Endothelial cell of umbilical vein (primary cell): Measurements from ENCODE around the gene ULBP3. TPM values are rescaled to one million over a fixed set of nuclear protein-coding genes. Genes with fewer than 3 reads are reported as not detected.

Source experiments
- BruUV-seq: library from RNA; stranded (reverse); fragments of 400-500 nt; replicated peaks from 2 replicates; lab custom pipeline; 2021; lab: Mats Ljungman, UMichigan
- CTCF ChIA-PET: fragments of 300-600, 350-600 bp; sonication (Branson Sonifier 250); formaldehyde crosslinking; loops from one replicate; lab custom pipeline; 2021; ENCODE audit warnings: antibody characterized with exemption, inconsistent platforms; lab: Charles Lee
- POLR2A ChIA-PET: fragments of 300-600, 350-600 bp; sonication (Branson Sonifier 250); formaldehyde crosslinking; loops from one replicate; lab custom pipeline; 2021; ENCODE audit warnings: antibody characterized with exemption, inconsistent platforms; lab: Charles Lee
- DNase-seq: peaks from one replicate; pipeline ENCODE4 v3.0.0-alpha.2; 2011; ENCODE audit warnings: low read depth, low spot score
- FAIRE-seq: peaks from 2 replicates; lab custom pipeline; 2011; peaks lifted over from hg19 to GRCh38; lab: Jason Lieb, UNC
- H2AFZ ChIP-seq: 2 replicates; pipeline ENCODE4 v1.6.0; 2012; ENCODE audit warnings: low read depth, low read length, control low read depth, inconsistent platforms
- H3K27ac ChIP-seq: 2 replicates; pipeline ENCODE4 v1.5.1; 2011; ENCODE audit warnings: low read depth, mild to moderate bottlenecking, control low read depth, low read length, moderate library complexity; ENCODE audit not compliant: insufficient read depth
- H3K27me3 ChIP-seq, 2 experiments: 2 replicates each; pipeline versions ENCODE4 v1.6.0 to v1.6.1; 2011; ENCODE audit warnings: low read length in 2 of 2, mixed read lengths in 1 of 2; ENCODE audit not compliant: control insufficient read depth in 2 of 2, insufficient read depth in 2 of 2
- H3K36me3 ChIP-seq, 2 experiments: 2 replicates in 1 of 2; 3 replicates in 1 of 2; pipeline ENCODE4 v1.5.1; 2011; ENCODE audit warnings: low read length in 2 of 2, mild to moderate bottlenecking in 1 of 2, moderate library complexity in 1 of 2; ENCODE audit not compliant: control insufficient read depth in 2 of 2, insufficient read depth in 2 of 2; ENCODE audit errors: extremely low read depth in 1 of 2
- H3K4me1 ChIP-seq: 3 replicates; pipeline ENCODE4 v1.5.1; 2011; ENCODE audit warnings: mild to moderate bottlenecking, low read length; ENCODE audit not compliant: control insufficient read depth, insufficient read depth; ENCODE audit errors: extremely low read depth
- H3K4me2 ChIP-seq: 2 replicates; pipeline ENCODE4 v1.6.1; 2011; ENCODE audit warnings: low read length, control low read depth, mixed read lengths; ENCODE audit not compliant: insufficient read depth
- H3K4me3 ChIP-seq, 3 experiments: fragments of 200-600 bp in 1 of 3; sonication (generic), shearing (Covaris generic) in 1 of 3; replicated peaks in 1 of 3; 2 replicates each; pipeline ENCODE4 v1.5.1; 2011 to 2016; ENCODE audit warnings: control low read depth in 3 of 3, low read length in 3 of 3, mild to moderate bottlenecking in 2 of 3, inconsistent platforms in 1 of 3, low read depth in 1 of 3, moderate library complexity in 1 of 3; ENCODE audit not compliant: insufficient read depth in 1 of 3
- H3K79me2 ChIP-seq: 2 replicates; pipeline ENCODE4 v1.6.0; 2012; ENCODE audit warnings: low read length, inconsistent platforms; ENCODE audit not compliant: control insufficient read depth, insufficient read depth
- H3K9ac ChIP-seq: replicated peaks from 2 replicates; pipeline ENCODE3; 2011; ENCODE audit warnings: low read length, control low read depth; ENCODE audit not compliant: insufficient read depth; ENCODE audit errors: extremely low read depth
- H3K9me1 ChIP-seq: replicated peaks from 3 replicates; pipeline ENCODE4 v1.6.0; 2011; ENCODE audit warnings: mild to moderate bottlenecking, low read length; ENCODE audit not compliant: control insufficient read depth, insufficient read depth; ENCODE audit errors: extremely low read depth
- H3K9me3 ChIP-seq: replicated peaks from 2 replicates; pipeline ENCODE4 v1.5.1; 2012; ENCODE audit warnings: low read length, inconsistent platforms; ENCODE audit not compliant: control insufficient read depth, insufficient read depth
- H4K20me1 ChIP-seq: replicated peaks from 2 replicates; pipeline ENCODE3; 2011; ENCODE audit warnings: mild to moderate bottlenecking, low read length; ENCODE audit not compliant: control insufficient read depth, insufficient read depth; ENCODE audit errors: extremely low read depth
- EZH2 ChIP-seq: IDR thresholded peaks from 2 replicates; pipeline ENCODE4 v1.6.1; 2012; ENCODE audit warnings: borderline replicate concordance, low read depth, mild to moderate bottlenecking, moderate library complexity, low read length, inconsistent platforms; ENCODE audit not compliant: severe bottlenecking
- FOS ChIP-seq: IDR thresholded peaks from 2 replicates; pipeline ENCODE4 v1.6.1; 2011; ENCODE audit warnings: mild to moderate bottlenecking, low read length, moderate library complexity, borderline replicate concordance; ENCODE audit not compliant: insufficient read depth
- GATA2 ChIP-seq: IDR thresholded peaks from 2 replicates; pipeline ENCODE4 v1.7.0; 2011; ENCODE audit warnings: low read depth, mild to moderate bottlenecking, moderate library complexity, mixed read lengths, low read length; ENCODE audit not compliant: insufficient read length, insufficient read depth
- JUN ChIP-seq: IDR thresholded peaks from 2 replicates; pipeline ENCODE4 v1.6.1; 2011; ENCODE audit warnings: borderline replicate concordance, low read depth; ENCODE audit not compliant: insufficient read length, insufficient read depth
- MYC ChIP-seq: IDR thresholded peaks from one replicate; pipeline ENCODE4 v1.6.1; 2011; ENCODE audit warnings: mild to moderate bottlenecking, low read depth, low read length
- POLR2A ChIP-seq: IDR thresholded peaks from 2 replicates; pipeline ENCODE4 v1.6.1; 2012; ENCODE audit warnings: low read depth, mild to moderate bottlenecking, control low read depth, low read length
- POLR2AphosphoS5 ChIP-seq: IDR thresholded peaks from 2 replicates; pipeline ENCODE4 v1.6.1; 2012; ENCODE audit warnings: low read depth, mild to moderate bottlenecking, control low read depth, low read length, moderate library complexity; ENCODE audit not compliant: insufficient read depth
- dilution Hi-C: fragments of 300-500 bp; cut with MboI; formaldehyde crosslinking; loops from one replicate; pipeline ENCODE4 v1.15.0; 2019; ENCODE audit warnings: low sequenced_read_pairs; ENCODE audit not compliant: extremely low pct_ligation_motif_present
- intact Hi-C: fragments of 100-400 bp; cut with micrococcal nuclease; formaldehyde crosslinking; loops from one replicate; pipeline ENCODE4 v1.10.0; 2022
- polyA plus RNA-seq, 4 experiments: library from polyadenylated mRNA; depleted of rRNA in 3 of 4; stranded (reverse) in 3 of 4; unstranded in 1 of 4; fragments of >200 nt; gene quantifications; 2 replicates each; pipeline versions ENCODE4 v1.2.1 to v1.2.3, GENCODE V29; 2011 to 2012; ENCODE audit warnings: missing spikeins in 1 of 4
- total RNA-seq: library from RNA; stranded (reverse); gene quantifications from 2 replicates; pipeline ENCODE4 v1.2.3, GENCODE V29; 2021
- TF ChIP-seq, protein P1 (sequence below): IDR thresholded peaks from 2 replicates; pipeline ENCODE4 v1.6.1; 2011; ENCODE audit not compliant: insufficient read depth, insufficient read length
- TF ChIP-seq, protein P2 (sequence below), 2 donors: IDR thresholded peaks; 1 replicate in 1 of 2; 2 replicates in 1 of 2; pipeline ENCODE4 v1.5.1; 2011; ENCODE audit warnings: low read length in 2 of 2, mild to moderate bottlenecking in 2 of 2, moderate library complexity in 2 of 2, control low read depth in 1 of 2, inconsistent platforms in 1 of 2, low read depth in 1 of 2; ENCODE audit not compliant: insufficient read depth in 1 of 2; ENCODE audit errors: extremely low read depth in 1 of 2

The ULBP3 gene
- total and polyA plus RNA-seq, 2 donors (not counting 3 experiments of a cell fraction or from before 2014, with no cell fraction given), result 7.1 to 12.8 TPM

DNA sequence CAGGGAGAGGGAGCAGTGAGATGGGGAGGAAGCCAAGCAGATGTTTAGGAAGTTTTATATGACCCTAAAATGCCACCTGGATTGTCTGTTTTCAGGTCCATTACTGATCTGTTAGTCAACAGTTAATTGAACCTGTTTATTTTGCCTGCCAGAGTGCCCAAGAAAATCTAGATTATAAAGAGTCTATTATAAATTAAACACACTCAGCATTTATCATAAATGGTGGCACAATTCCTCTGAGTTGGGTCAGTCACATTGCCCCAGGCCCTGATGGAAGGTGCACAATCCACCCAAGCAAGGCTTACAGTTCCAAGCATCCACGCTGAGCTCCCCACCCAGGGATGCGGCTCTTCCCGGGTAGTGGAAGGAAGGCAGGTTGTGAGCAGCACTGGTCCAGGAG lies 21.4 kb upstream of the ULBP3 start:
- POLR2A ChIA-PET, result no interaction called here
- intact Hi-C loops, result no loop called here
- no peak overlapping the region for H3K4me3 ChIP-seq
- FAIRE-seq, result no peak
- H3K36me3 ChIP-seq, result no peaks in the 10 kb centered on the region
- no peak overlapping the region for H3K27ac ChIP-seq
- H2AFZ ChIP-seq, result no peak overlapping the region
- H3K4me2 ChIP-seq, result no peak overlapping the region
- no peaks in the 10 kb centered on the region for H3K4me1 ChIP-seq
- H3K9me1 ChIP-seq, result no peaks in the 10 kb centered on the region
- no peak overlapping the region for H3K9ac ChIP-seq
- CTCF ChIA-PET, result interaction anchor here (4.7 kb wide), 1 partner anchor 10 kb away, joined by 43 read pairs; no protein-coding TSS in a partner anchor
- H4K20me1 ChIP-seq, result no peaks in the 10 kb centered on the region
- TF ChIP-seq MYC (no peak), EZH2 (no peak), GATA2 (no peak), JUN (no peak), POLR2A (no peak), FOS (no peak), POLR2AphosphoS5 (no peak)
- TF ChIP-seq, protein P1, sequence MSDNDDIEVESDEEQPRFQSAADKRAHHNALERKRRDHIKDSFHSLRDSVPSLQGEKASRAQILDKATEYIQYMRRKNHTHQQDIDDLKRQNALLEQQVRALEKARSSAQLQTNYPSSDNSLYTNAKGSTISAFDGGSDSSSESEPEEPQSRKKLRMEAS, result no peak
- TF ChIP-seq, protein P2, sequence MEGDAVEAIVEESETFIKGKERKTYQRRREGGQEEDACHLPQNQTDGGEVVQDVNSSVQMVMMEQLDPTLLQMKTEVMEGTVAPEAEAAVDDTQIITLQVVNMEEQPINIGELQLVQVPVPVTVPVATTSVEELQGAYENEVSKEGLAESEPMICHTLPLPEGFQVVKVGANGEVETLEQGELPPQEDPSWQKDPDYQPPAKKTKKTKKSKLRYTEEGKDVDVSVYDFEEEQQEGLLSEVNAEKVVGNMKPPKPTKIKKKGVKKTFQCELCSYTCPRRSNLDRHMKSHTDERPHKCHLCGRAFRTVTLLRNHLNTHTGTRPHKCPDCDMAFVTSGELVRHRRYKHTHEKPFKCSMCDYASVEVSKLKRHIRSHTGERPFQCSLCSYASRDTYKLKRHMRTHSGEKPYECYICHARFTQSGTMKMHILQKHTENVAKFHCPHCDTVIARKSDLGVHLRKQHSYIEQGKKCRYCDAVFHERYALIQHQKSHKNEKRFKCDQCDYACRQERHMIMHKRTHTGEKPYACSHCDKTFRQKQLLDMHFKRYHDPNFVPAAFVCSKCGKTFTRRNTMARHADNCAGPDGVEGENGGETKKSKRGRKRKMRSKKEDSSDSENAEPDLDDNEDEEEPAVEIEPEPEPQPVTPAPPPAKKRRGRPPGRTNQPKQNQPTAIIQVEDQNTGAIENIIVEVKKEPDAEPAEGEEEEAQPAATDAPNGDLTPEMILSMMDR (IDR thresholded peaks at IDR 0.05; ENCODE audit: extremely low read depth in 1 of 2, insufficient read depth in 1 of 2, low read depth in 1 of 2, low read length in 2 of 2), result no peak
- DNase-seq, result no peak
- no peaks in the 10 kb centered on the region for H3K79me2 ChIP-seq
- peaks cover 6% of the 10 kb centered on the region in 2 experiments for H3K27me3 ChIP-seq
- dilution Hi-C loops, result no loop called here
- BruUV-seq, result no TSS peak
- no peaks in the 10 kb centered on the region for H3K9me3 ChIP-seq
